GM12874 (cell line): ENCODE measurements around the gene EPHB2.

Experiments used
- CTCF ChIP-seq: IDR thresholded peaks from 2 replicates; pipeline ENCODE4 v1.5.1; 2011; ENCODE audit warnings: low read depth, mild to moderate bottlenecking, control low read depth, low read length, moderate library complexity; ENCODE audit not compliant: insufficient read depth

The EPHB2 gene

GRCh38 chr1:22709891-22710700 lies 543 bp upstream of the EPHB2 start:
- TF ChIP-seq CTCF: no peak

- TF ChIP-seq CTCF: no peak
These were observed 432 bp downstream of the EPHB2 start for GRCh38 chr1:22711071-22711470.

GRCh38 chr1:22711591-22712501 lies 1.2 kb downstream of the EPHB2 start:
- TF ChIP-seq CTCF: no peak

- TF ChIP-seq CTCF: no peak
These were observed 2.0 kb downstream of the EPHB2 start for GRCh38 chr1:22712502-22713271.

GRCh38 chr1:22714455-22714854 lies 3.8 kb downstream of the EPHB2 start:
- no peak for TF ChIP-seq CTCF

- no peak for TF ChIP-seq CTCF
These were observed 6.6 kb downstream of the EPHB2 start for GRCh38 chr1:22717037-22717760.
